Caco-2 (cell line): ENCODE results near the gene SBNO2. TPM values are rescaled to one million over a fixed set of nuclear protein-coding genes. Genes with fewer than 3 reads are reported as not detected.

Source experiments
- BruUV-seq: library from RNA; stranded (reverse); fragments of 400-500 nt; replicated peaks from 2 replicates; lab custom pipeline; 2021; lab: Mats Ljungman, UMichigan
- CTCF ChIA-PET: fragments of 300-600 bp; sonication (Branson Sonifier 250); formaldehyde crosslinking; loops from one replicate; lab custom pipeline; 2022; ENCODE audit warnings: antibody characterized with exemption; lab: Charles Lee
- POLR2A ChIA-PET: fragments of 300-600 bp; sonication (Branson Sonifier 250); formaldehyde crosslinking; loops from one replicate; lab custom pipeline; 2022; ENCODE audit warnings: antibody characterized with exemption; lab: Charles Lee
- DNase-seq, 2 experiments: peaks; one replicate each; pipeline versions ENCODE4 v3.0.0 to v3.0.0-alpha.2; 2020 to 2022
- H3K27me3 ChIP-seq: replicated peaks from 2 replicates; pipeline ENCODE4 v1.6.0; 2011; ENCODE audit warnings: low read length; ENCODE audit not compliant: control insufficient read depth, insufficient read depth
- H3K36me3 ChIP-seq: 2 replicates; pipeline ENCODE4 v1.5.1; 2011; ENCODE audit warnings: low read length; ENCODE audit not compliant: control insufficient read depth, insufficient read depth
- H3K4me1 ChIP-seq: fragments of 250-450 bp; sonication (Bioruptor Pico); 2 replicates; pipeline ENCODE4 v1.5.1; 2020; ENCODE audit warnings: mild to moderate bottlenecking
- H3K4me3 ChIP-seq: 2 replicates; pipeline ENCODE4 v1.5.1; 2011; ENCODE audit warnings: low read depth, mild to moderate bottlenecking, control low read depth, low read length
- H3K9me3 ChIP-seq: fragments of 250-450 bp; sonication (Bioruptor Pico); 2 replicates; pipeline ENCODE4 v1.5.1; 2020; ENCODE audit warnings: mild to moderate bottlenecking, moderate library complexity
- H3K27ac Mint-ChIP-seq: one replicate; pipeline ENCODE4 v1.8.0; 2022; ENCODE audit warnings: mixed read lengths; ENCODE audit not compliant: unreplicated experiment
- H3K27me3 Mint-ChIP-seq: one replicate; pipeline ENCODE4 v1.8.0; 2022; ENCODE audit warnings: mixed read lengths; ENCODE audit not compliant: insufficient read depth, unreplicated experiment
- H3K36me3 Mint-ChIP-seq: one replicate; pipeline ENCODE4 v1.8.0; 2022; ENCODE audit warnings: mild to moderate bottlenecking, mixed read lengths; ENCODE audit not compliant: insufficient read depth, unreplicated experiment
- H3K4me1 Mint-ChIP-seq: one replicate; pipeline ENCODE4 v1.8.0; 2022; ENCODE audit warnings: low read depth, mixed read lengths; ENCODE audit not compliant: unreplicated experiment
- H3K4me3 Mint-ChIP-seq: one replicate; pipeline ENCODE4 v1.8.0; 2022; ENCODE audit warnings: mild to moderate bottlenecking, moderate library complexity, mixed read lengths; ENCODE audit not compliant: unreplicated experiment
- H3K9me3 Mint-ChIP-seq: one replicate; pipeline ENCODE4 v1.8.0; 2022; ENCODE audit warnings: mixed read lengths; ENCODE audit not compliant: unreplicated experiment
- intact Hi-C: fragments of 100-400 bp; cut with micrococcal nuclease; formaldehyde crosslinking; loops from one replicate; pipeline ENCODE4 v1.10.0; 2022; ENCODE audit not compliant: unreplicated experiment
- total RNA-seq: library from RNA; stranded (reverse); gene quantifications from 2 replicates; pipeline ENCODE4 v1.2.3, GENCODE V29; 2022
- TF ChIP-seq, protein P1 (sequence below), 2 experiments: fragments of 200-600 bp in 1 of 2; IDR thresholded peaks; 1 replicate in 1 of 2; 2 replicates in 1 of 2; pipeline versions ENCODE4 v1.5.1 to v1.8.0; 2011 to 2022; ENCODE audit warnings: antibody characterized with exemption in 1 of 2, control low read depth in 1 of 2, inconsistent platforms in 1 of 2, low read depth in 1 of 2, low read length in 1 of 2, mild to moderate bottlenecking in 1 of 2, moderate library complexity in 1 of 2; ENCODE audit not compliant: insufficient read depth in 1 of 2, severe bottlenecking in 1 of 2, unreplicated experiment in 1 of 2

SBNO2 gene
- total RNA-seq, 1 experiment from 2014 or later: 41.2 TPM

DNA sequence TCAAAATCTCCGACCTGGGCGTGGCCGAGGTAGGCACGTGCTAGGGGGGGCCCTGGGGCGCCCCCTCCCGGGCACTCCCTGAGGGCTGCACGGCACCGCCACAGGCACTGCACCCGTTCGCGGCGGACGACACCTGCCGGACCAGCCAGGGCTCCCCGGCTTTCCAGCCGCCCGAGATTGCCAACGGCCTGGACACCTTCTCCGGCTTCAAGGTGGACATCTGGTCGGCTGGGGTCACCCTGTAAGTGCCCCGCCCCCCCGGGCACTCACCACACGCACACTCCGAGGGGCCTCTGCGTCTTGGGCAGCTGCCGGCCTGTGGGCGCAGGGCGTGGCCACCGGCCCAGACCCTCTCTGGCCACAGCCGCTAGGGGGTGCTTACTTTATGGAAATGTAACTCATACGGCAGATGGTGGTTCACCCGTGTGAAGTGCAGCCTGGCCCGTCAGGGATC lies 46.4 kb upstream of the SBNO2 start:
- H3K36me3 ChIP-seq: peaks cover 2% of the 10 kb centered on the region
- H3K9me3 Mint-ChIP-seq: no peaks in the 10 kb centered on the region
- ChIA-PET POLR2A (no interaction called here), CTCF (no interaction called here)
- H3K27me3 Mint-ChIP-seq: no peaks in the 10 kb centered on the region
- H3K27me3 ChIP-seq: no peaks in the 10 kb centered on the region
- H3K4me3 Mint-ChIP-seq: no peak overlapping the region
- BruUV-seq: no TSS peak
- intact Hi-C loops: no loop called here
- H3K36me3 Mint-ChIP-seq: peaks cover 17% of the 10 kb centered on the region
- no peak for DNase-seq
- no peak overlapping the region for H3K4me3 ChIP-seq
- H3K27ac Mint-ChIP-seq: no peak overlapping the region
- H3K9me3 ChIP-seq: no peaks in the 10 kb centered on the region
- no peaks in the 10 kb centered on the region for H3K4me1 Mint-ChIP-seq
- TF ChIP-seq, protein P1, sequence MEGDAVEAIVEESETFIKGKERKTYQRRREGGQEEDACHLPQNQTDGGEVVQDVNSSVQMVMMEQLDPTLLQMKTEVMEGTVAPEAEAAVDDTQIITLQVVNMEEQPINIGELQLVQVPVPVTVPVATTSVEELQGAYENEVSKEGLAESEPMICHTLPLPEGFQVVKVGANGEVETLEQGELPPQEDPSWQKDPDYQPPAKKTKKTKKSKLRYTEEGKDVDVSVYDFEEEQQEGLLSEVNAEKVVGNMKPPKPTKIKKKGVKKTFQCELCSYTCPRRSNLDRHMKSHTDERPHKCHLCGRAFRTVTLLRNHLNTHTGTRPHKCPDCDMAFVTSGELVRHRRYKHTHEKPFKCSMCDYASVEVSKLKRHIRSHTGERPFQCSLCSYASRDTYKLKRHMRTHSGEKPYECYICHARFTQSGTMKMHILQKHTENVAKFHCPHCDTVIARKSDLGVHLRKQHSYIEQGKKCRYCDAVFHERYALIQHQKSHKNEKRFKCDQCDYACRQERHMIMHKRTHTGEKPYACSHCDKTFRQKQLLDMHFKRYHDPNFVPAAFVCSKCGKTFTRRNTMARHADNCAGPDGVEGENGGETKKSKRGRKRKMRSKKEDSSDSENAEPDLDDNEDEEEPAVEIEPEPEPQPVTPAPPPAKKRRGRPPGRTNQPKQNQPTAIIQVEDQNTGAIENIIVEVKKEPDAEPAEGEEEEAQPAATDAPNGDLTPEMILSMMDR (IDR thresholded peaks at IDR 0.05; ENCODE audit: insufficient read depth in 1 of 2, low read depth in 1 of 2, low read length in 1 of 2, severe bottlenecking in 1 of 2, unreplicated experiment in 1 of 2): no peak
- no peaks in the 10 kb centered on the region for H3K4me1 ChIP-seq

DNA sequence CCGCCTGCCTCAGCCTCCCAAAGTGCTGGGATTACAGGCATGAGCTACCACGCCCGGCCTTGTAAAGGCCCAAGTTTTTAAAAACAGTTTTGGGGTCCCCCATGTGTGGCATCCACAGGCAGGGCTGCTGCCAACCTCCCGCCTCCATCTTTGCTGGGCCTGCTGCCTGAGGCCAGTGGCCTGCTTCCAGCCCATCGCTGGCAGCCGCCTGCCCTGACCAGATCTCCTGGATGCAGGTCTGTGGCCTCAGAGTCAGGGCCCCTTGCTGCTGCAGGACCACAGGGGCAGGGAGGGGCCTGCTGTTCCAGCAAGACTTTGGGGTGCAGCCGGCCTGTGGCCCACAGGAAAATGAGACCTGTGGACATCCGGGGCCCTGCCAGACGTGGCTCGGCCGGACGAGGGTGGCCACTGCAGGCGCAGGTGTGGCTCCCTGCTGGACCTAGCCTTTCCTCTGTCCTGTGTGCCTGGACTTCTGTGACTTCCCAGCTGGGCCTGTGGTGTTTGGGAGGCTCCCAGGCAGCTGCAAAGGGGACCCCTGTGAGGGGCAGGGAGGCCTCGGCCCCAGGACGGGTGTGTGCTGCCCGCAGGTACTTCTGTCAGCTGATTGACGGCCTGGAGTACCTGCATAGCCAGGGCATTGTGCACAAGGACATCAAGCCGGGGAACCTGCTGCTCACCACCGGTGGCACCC lies 45.9 kb upstream of the SBNO2 start:
- H3K4me3 Mint-ChIP-seq: no peak overlapping the region
- BruUV-seq: no TSS peak
- POLR2A ChIA-PET: no interaction called here

DNA sequence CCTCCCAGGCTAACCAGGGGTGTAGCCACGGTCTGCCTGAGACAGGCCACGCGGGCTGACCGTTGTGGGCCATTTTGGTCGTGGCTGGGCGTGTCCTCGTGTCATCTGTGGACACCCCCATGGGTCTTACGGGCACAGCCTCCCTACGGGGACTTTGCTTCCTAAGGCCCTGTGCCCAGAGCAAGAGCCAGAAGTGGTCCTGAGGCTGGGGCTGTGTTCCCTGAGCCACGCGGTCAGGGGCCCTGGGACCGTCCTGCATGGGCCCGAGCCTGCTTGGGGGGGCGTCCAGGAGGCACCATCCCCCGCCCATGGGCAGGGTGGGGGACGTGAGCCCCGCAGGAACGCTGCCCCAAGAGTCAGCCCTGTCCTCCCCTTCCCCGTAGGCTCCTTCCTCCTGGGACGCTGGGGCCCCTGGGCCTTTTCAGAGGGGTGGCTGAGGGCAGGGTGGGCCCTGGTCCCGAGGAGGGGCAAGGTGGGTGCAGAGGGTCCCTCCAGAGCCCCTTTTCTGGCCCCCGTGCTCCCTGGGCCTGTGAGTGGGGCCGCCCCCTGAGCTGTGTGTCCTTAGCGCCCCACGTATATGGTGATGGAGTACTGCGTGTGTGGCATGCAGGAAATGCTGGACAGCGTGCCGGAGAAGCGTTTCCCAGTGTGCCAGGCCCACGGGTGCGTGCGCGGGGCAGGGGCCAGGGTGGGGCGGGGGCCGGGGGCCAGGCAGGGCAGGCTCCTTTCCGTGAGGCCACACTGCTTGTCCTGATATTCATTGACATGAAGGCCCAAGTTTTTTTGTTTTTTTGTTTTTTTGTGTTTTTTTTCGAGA lies 44.9 kb upstream of the SBNO2 start:
- intact Hi-C loops: no loop called here
- Histone ChIP-seq H3K36me3 (peaks cover 2% of the 10 kb centered on the region), H3K9me3 (no peaks in the 10 kb centered on the region), H3K4me3 (no peak overlapping the region), H3K27me3 (no peaks in the 10 kb centered on the region), H3K4me1 (no peaks in the 10 kb centered on the region)
- no TSS peak for BruUV-seq
- Mint-ChIP-seq H3K27me3 (no peaks in the 10 kb centered on the region), H3K27ac (no peak overlapping the region), H3K4me3 (no peak overlapping the region), H3K4me1 (no peaks in the 10 kb centered on the region), H3K36me3 (peaks cover 18% of the 10 kb centered on the region), H3K9me3 (no peaks in the 10 kb centered on the region)
- CTCF ChIA-PET: no interaction called here
- TF ChIP-seq, protein P1 (IDR thresholded peaks at IDR 0.05; ENCODE audit: insufficient read depth in 1 of 2, low read depth in 1 of 2, low read length in 1 of 2, severe bottlenecking in 1 of 2, unreplicated experiment in 1 of 2): no peak
- DNase-seq: no peak
- POLR2A ChIA-PET: no interaction called here

More for the DNA sequence above, 45.9 kb upstream of the SBNO2 start:
- Histone ChIP-seq H3K36me3 (peaks cover 2% of the 10 kb centered on the region), H3K4me1 (no peaks in the 10 kb centered on the region), H3K9me3 (no peaks in the 10 kb centered on the region), H3K27me3 (no peaks in the 10 kb centered on the region), H3K4me3 (no peak overlapping the region)
- intact Hi-C loops: no loop called here
- TF ChIP-seq, protein P1 (IDR thresholded peaks at IDR 0.05; ENCODE audit: insufficient read depth in 1 of 2, low read depth in 1 of 2, low read length in 1 of 2, severe bottlenecking in 1 of 2, unreplicated experiment in 1 of 2): no peak
- Mint-ChIP-seq H3K27me3 (no peaks in the 10 kb centered on the region), H3K9me3 (no peaks in the 10 kb centered on the region), H3K4me1 (no peaks in the 10 kb centered on the region), H3K27ac (no peak overlapping the region), H3K36me3 (peaks cover 17% of the 10 kb centered on the region)
- no peak for DNase-seq
- CTCF ChIA-PET: no interaction called here
